T47D (cell line): ENCODE measurements around the gene SLC11A1.

Experiments used
- DNase-seq, 2 experiments: peaks; one replicate each; pipeline versions ENCODE4 v3.0.0 to v3.0.0-alpha.2; 2011 to 2012; ENCODE audit warnings: low read depth in 1 of 2, low spot score in 1 of 2
- JUND ChIP-seq: IDR thresholded peaks from 2 replicates; pipeline ENCODE4 v1.6.1; 2012; ENCODE audit warnings: low read depth
- in situ Hi-C: cut with HindIII; loops from 2 replicates; pipeline ENCODE4 v1.10.0; 2016; ENCODE audit warnings: low sequenced_read_pairs, low pct_unique_long_range_greater_than_20kb

SLC11A1 gene

DNA sequence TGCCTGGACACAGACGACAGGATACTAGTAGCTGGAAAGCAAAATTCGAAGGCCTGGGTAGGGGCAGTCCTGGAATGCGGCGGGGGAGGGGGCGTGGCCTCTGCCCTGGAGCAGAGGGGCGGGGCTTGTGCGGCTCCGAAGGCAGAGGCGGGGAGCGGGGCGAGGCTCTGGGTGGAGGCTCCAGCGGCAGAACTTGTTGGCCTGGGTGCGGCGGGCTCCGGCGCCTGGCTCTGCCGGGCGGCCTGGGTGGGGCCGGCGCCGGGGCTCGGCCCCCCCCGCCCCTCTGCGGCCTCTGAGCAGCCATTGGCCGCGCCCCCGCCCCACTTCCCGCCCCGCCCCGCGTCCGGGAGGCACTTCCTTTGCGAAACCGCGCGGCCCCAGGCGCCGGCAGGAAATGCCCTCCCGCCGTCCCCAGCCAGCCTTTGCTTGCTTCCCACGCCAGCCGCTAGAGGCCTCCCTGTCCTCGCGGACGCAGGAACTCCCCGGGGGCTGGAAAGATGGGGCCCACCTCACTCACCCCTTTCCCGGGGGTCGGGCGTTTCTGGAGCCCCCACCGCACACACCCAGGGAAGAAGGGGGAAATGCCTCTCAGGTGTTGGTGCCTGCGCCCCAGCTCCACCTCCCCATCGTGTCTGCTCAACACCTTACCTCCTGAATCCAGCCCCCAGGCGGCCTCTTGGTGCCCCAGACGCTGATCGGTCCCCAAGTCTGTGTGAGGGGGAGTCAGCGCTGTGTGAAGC lies 24.3 kb downstream of the SLC11A1 start:
- in situ Hi-C loops: no loop called here
- TF ChIP-seq JUND: no peak

GRCh38 chr2:218406949-218407618 lies 25.0 kb downstream of the SLC11A1 start:
- peak in 1 of 2 experiments; percentile 37 for DNase-seq
- TF ChIP-seq JUND: no peak
- in situ Hi-C loops: no loop called here

More for the DNA sequence above, 24.3 kb downstream of the SLC11A1 start:
- peak; percentile 81 to 94 for DNase-seq

DNA sequence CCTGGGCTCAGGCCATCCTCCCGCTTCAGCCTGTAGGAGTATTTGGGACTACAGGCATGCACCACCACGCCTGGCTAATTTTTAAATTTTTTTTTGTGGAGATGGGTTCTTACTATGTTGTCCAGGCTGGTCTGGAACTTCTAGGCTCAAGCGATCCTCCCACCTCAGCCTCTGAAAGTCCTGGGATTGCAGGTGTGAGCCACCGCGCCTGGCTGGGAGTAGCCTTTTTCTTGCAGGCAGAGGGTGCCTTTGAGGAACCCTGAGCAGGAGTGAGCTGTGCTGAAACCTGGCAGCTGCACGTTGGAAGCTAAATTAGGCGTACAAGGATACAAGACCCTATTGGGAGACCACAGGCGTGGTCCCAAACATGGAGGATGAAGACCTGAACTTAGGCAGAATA lies 25.6 kb downstream of the SLC11A1 start:
- no peak for DNase-seq
- in situ Hi-C loops: no loop called here
- no peak for TF ChIP-seq JUND

GRCh38 chr2:218418321-218418716 lies 36.2 kb downstream of the SLC11A1 start:
- DNase-seq: no peak
- in situ Hi-C loops: no loop called here
- TF ChIP-seq JUND: no peak

DNA sequence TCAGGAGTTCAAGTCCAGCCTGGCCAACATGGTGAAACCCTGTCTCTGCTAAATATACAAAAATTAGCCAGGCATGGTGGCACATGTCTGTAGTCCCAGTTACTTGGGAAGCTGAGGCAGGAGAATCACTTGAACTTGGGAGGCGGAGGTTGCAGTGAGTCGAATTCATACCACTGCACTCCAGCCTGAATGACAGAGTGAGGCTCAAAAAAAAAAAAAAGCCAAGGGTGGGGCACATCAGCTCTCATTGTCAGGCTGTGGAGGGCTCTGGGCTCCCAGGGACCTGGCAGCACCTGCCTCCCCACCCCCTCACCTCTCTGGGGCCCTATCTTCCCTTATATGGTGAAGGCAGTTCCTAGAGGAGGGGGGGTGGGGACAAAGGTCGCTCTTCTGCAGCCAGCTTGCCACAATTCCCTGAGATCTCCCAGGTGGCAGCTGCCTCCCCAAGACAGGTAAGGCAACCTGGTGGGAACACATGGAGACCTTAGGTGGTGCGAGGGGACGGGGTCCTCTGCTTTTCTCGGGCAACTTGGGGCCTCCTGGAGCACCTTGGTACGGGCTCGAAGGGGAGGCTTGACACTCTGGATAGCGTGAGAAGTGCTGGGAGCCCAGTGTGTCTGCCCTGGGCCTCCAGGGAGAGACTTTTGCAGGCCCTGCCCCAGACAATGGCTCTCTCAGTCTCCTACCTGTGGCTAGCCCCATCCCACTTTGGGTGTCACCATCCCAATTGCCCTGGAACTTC lies 36.8 kb downstream of the SLC11A1 start, which contains the start of gene VIL1:
VIL1 (plus strand) TSS at position 407 of the 742 bp plus-strand sequence. CDS start 4,656 bp downstream, outside the sequence.
- TF ChIP-seq JUND: no peak
- DNase-seq: no peak
- in situ Hi-C loops: no loop called here

- TF ChIP-seq JUND: no peak
- in situ Hi-C loops: no loop called here
- DNase-seq: no peak
These were observed 37.6 kb downstream of the SLC11A1 start for GRCh38 chr2:218419630-218420216.

- TF ChIP-seq JUND: no peak
- in situ Hi-C loops: no loop called here
These were observed 39.0 kb downstream of the SLC11A1 start for GRCh38 chr2:218421027-218421426.

DNA sequence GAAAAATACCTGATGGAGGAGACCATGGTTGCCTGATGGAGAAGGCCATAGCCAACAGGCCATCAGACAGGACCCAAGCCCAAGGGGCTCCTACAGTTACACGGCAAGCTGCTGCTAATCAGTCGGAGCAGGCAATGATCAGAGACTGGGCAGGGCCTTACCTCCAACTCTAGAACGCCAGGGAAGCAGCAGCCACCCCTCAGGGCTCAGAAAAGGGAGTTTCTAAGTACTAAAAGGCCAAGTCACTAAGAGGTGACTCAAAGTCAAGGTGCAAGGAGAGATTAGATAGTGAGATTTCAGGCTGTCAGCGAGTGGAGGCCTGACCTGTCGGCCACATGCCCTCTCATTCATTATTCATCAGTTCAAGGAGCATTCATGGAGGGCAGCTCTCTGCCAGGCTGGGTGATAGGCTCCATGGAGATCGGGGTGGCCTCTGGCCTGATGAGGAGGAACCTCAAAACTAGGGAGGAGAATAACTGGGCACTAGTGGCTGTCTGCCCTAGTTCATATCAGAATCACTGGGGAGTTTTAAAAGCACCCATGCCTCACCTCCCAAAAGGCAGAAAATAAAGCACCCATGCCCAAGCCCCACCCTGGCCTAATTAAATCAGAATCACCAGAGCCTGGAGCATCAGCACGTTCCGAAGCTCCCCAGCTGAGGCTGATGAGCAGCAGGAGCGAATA lies 40.5 kb downstream of the SLC11A1 start:
- TF ChIP-seq JUND: no peak
- in situ Hi-C loops: no loop called here
- no peak for DNase-seq

More at GRCh38 chr2:218421027-218421426, 39.0 kb downstream of the SLC11A1 start:
- DNase-seq: no peak

GRCh38 chr2:218423584-218423983 lies 41.5 kb downstream of the SLC11A1 start:
- in situ Hi-C loops: no loop called here
- DNase-seq: no peak
- no peak for TF ChIP-seq JUND

- no peak for DNase-seq
- TF ChIP-seq JUND: no peak
- in situ Hi-C loops: no loop called here
These were observed 43.5 kb downstream of the SLC11A1 start for GRCh38 chr2:218425531-218425930.

DNA sequence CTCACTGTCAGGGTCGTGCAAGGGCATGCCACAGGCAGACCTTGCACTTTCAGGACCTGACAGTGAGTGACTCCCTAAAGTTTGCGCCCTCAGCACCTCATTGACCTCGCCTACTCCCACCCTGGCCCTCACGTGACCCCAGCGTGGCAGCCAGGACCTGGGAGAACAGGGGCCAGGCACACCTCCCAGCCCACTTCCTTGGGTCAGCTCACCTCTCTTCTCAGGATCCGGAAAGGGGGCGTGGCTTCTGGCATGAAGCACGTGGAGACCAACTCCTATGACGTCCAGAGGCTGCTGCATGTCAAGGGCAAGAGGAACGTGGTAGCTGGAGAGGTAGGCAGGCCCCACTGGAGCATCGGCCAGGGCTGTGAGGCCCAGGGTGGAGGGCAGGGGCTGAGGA lies 45.7 kb downstream of the SLC11A1 start:
- peak in 1 of 2 experiments; percentile 5 for DNase-seq
- no peak for TF ChIP-seq JUND
- in situ Hi-C loops: no loop called here

DNA sequence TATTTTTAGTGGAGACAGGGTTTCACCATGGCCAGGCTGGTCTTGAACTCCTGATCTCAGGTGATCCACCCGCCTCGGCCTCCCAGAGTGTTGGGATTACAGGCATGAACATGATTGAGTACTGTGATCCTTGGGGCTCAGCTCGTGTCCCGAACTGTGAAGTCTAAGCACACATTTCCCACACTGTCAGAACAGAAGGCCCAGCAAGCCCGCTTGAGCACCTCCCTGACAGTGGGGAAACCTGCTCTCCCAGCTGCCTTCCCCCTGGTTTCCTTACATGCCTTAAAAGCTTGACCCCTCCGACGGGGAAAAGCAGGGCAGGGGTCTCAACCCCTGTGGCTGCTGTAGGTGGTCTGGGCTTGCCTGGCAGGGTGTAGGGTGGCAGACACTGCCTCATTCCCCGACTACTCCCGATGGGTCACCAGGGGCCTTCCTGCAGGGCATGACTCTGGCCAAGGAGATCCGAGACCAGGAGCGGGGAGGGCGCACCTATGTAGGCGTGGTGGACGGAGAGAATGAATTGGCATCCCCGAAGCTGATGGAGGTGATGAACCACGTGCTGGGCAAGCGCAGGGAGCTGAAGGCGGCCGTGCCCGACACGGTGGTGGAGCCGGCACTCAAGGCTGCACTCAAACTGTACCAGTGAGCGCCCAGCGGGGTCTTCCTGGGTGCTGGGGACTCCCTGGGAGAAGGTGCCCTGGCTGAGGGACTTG lies 46.9 kb downstream of the SLC11A1 start:
- no peak for DNase-seq
- in situ Hi-C loops: no loop called here

More for the DNA sequence above, 46.9 kb downstream of the SLC11A1 start:
- no peak for TF ChIP-seq JUND
